Left ventricle myocardium superior (tissue), 1 donor: ENCODE results near the gene BDNF. TPM values are rescaled to one million over a fixed set of nuclear protein-coding genes. Genes with fewer than 3 reads are reported as not detected.
"Not testable (repeated sequence)": the region's sequence is repeated elsewhere in the genome, so short reads cannot be mapped to it uniquely, and the experiment has no call there.

Source experiments
- ATAC-seq: fragments of 200-7000 bp; cut with Tn5 transposase; one replicate; pipeline ENCODE4 v1.9.1; 2020; ENCODE audit warnings: mild to moderate bottlenecking, moderate library complexity
- DNase-seq: peaks from one replicate; pipeline ENCODE4 v3.0.0-alpha.2; 2020
- intact Hi-C: fragments of 100-400 bp; cut with micrococcal nuclease; formaldehyde crosslinking; loops from one replicate; pipeline ENCODE4 v1.11.0; 2022
- total RNA-seq: library from RNA; stranded (reverse); fragmentation: NEBNext Ultra II Directional; extraction: Animal tissue kit (Norgen Biotek cat#: 25700); gene quantifications from one replicate; pipeline ENCODE4 v1.2.1, GENCODE V29; 2021
- donor health status: DM: no; HTN: yes; CAD: no; lungs with severe emphysema.

The BDNF gene
- total RNA-seq, 1 donor from 2014 or later = 2.4 TPM

- intact Hi-C loops = loop anchor here (10.0 kb wide), 1 partner anchor 108 kb away; no protein-coding TSS in a partner anchor
- ATAC-seq (peak; percentile 31), DNase-seq (no peak)
Measured at GRCh38 chr11:27642954-27643353, 57.3 kb downstream of the BDNF start.

GRCh38 chr11:27640954-27641353 is 59.3 kb downstream of the BDNF start:
- ATAC-seq = peak; percentile 86
- peak; percentile 35 for DNase-seq
- intact Hi-C loops = loop anchor here (10.0 kb wide), 1 partner anchor 106 kb away; no protein-coding TSS in a partner anchor

- intact Hi-C loops = no loop called here
- ATAC-seq (no peak), DNase-seq (no peak)
Measured at GRCh38 chr11:27635567-27636037, 64.7 kb downstream of the BDNF start.

- intact Hi-C loops, DNase-seq, ATAC-seq: not testable (repeated sequence)
Measured at GRCh38 chr11:27634776-27635175, 65.5 kb downstream of the BDNF start.

GRCh38 chr11:27634282-27634681 is 66.0 kb downstream of the BDNF start:
- DNase-seq, ATAC-seq, intact Hi-C loops: not testable (repeated sequence)

- DNase-seq, ATAC-seq, intact Hi-C loops: not testable (repeated sequence)
Measured at GRCh38 chr11:27629023-27629422, 71.2 kb downstream of the BDNF start.

- ATAC-seq (no peak), DNase-seq (no peak)
- intact Hi-C loops = no loop called here
Measured at GRCh38 chr11:27627979-27628378, 72.3 kb downstream of the BDNF start.

GRCh38 chr11:27626938-27627586 is 73.2 kb downstream of the BDNF start:
- intact Hi-C loops = no loop called here
- no peak for ATAC-seq
- no peak for DNase-seq

GRCh38 chr11:27626269-27626937 is 73.9 kb downstream of the BDNF start:
- ATAC-seq = no peak
- no peak for DNase-seq
- intact Hi-C loops = no loop called here

GRCh38 chr11:27625347-27625912 is 74.8 kb downstream of the BDNF start:
- DNase-seq = no peak
- intact Hi-C loops = no loop called here
- no peak for ATAC-seq

- ATAC-seq = no peak
Measured at GRCh38 chr11:27623945-27624523, 76.2 kb downstream of the BDNF start.

GRCh38 chr11:27622541-27623300 is 77.5 kb downstream of the BDNF start:
- ATAC-seq (peak; percentile 45), DNase-seq (no peak)
- intact Hi-C loops = no loop called here

More at GRCh38 chr11:27623945-27624523, 76.2 kb downstream of the BDNF start:
- no peak for DNase-seq
- intact Hi-C loops = no loop called here

- intact Hi-C loops = no loop called here
- DNase-seq = no peak
- ATAC-seq = peak; percentile 33
Measured at GRCh38 chr11:27621405-27622161, 78.7 kb downstream of the BDNF start.

GRCh38 chr11:27619763-27620335 is 80.4 kb downstream of the BDNF start:
- intact Hi-C loops = no loop called here
- DNase-seq (no peak), ATAC-seq (no peak)

GRCh38 chr11:27619039-27619574 is 81.1 kb downstream of the BDNF start:
- no peak for DNase-seq
- intact Hi-C loops = no loop called here
- no peak for ATAC-seq

GRCh38 chr11:27618281-27618915 is 81.9 kb downstream of the BDNF start:
- intact Hi-C loops = no loop called here
- ATAC-seq = no peak
- no peak for DNase-seq

GRCh38 chr11:27616711-27617110 is 83.5 kb downstream of the BDNF start:
- ATAC-seq (no peak), DNase-seq (no peak)
- intact Hi-C loops = no loop called here
